ENCODE results near the gene SYTL2.

SYTL2 gene

DNA sequence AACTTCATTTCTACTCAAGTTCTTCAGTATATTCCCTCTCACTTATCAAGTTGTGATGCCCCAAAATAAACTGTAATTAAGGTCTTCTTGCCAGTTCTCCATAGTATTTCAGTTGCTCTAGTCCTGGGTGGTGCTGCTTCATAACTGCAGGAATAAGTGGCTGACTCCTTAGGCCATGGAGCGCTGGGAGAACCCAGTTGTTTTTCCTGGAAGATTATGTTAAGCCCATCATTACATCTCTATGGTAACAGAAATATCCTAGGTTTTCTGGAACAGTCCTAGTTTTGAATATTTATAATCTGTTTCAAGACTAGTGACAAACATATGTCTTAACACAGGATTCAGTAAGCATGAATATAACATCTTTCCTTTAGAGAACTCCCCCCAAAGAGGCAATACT lies 7.6 kb downstream of the SYTL2 start:
- Histone ChIP-seq H3F3A (ENCODE audit: low read depth) (no peaks in the 10 kb centered on the region), H3K27me3 (ENCODE audit: insufficient read depth, low read length, poor library complexity, severe bottlenecking) (peaks cover 5% of the 10 kb centered on the region), H3K4me1 (ENCODE audit: insufficient read depth, low read length, poor library complexity, severe bottlenecking) (no peaks in the 10 kb centered on the region), H3K4me3 (ENCODE audit: low read length, poor library complexity, severe bottlenecking) (no peak overlapping the region), H3K4me2 (ENCODE audit: low read depth, low read length, poor library complexity, severe bottlenecking) (no peak overlapping the region), H3K36me3 (ENCODE audit: insufficient read depth, low read length) (no peaks in the 10 kb centered on the region), H2AFZ (ENCODE audit: low read length) (no peak overlapping the region), H3K9ac (ENCODE audit: low read depth, low read length, poor library complexity, severe bottlenecking) (no peak overlapping the region), H3K9me2 (replicated peaks; ENCODE audit: low read depth, low read length) (no peaks in the 10 kb centered on the region), H3K79me2 (ENCODE audit: insufficient read depth, low read length) (no peaks in the 10 kb centered on the region), H4K20me1 (ENCODE audit: insufficient read depth, low read length, poor library complexity, severe bottlenecking) (no peaks in the 10 kb centered on the region), H3K9me3 (ENCODE audit: insufficient read depth, low read depth, low read length) (no peaks in the 10 kb centered on the region)
- TF ChIP-seq, protein P1, sequence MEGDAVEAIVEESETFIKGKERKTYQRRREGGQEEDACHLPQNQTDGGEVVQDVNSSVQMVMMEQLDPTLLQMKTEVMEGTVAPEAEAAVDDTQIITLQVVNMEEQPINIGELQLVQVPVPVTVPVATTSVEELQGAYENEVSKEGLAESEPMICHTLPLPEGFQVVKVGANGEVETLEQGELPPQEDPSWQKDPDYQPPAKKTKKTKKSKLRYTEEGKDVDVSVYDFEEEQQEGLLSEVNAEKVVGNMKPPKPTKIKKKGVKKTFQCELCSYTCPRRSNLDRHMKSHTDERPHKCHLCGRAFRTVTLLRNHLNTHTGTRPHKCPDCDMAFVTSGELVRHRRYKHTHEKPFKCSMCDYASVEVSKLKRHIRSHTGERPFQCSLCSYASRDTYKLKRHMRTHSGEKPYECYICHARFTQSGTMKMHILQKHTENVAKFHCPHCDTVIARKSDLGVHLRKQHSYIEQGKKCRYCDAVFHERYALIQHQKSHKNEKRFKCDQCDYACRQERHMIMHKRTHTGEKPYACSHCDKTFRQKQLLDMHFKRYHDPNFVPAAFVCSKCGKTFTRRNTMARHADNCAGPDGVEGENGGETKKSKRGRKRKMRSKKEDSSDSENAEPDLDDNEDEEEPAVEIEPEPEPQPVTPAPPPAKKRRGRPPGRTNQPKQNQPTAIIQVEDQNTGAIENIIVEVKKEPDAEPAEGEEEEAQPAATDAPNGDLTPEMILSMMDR (conservative IDR thresholded peaks at IDR 0.05; ENCODE audit: low read length), result no peak
- no peak for TF ChIP-seq EZH2phosphoT487 (IDR thresholded peaks at IDR 0.05; ENCODE audit: borderline replicate concordance)

DNA sequence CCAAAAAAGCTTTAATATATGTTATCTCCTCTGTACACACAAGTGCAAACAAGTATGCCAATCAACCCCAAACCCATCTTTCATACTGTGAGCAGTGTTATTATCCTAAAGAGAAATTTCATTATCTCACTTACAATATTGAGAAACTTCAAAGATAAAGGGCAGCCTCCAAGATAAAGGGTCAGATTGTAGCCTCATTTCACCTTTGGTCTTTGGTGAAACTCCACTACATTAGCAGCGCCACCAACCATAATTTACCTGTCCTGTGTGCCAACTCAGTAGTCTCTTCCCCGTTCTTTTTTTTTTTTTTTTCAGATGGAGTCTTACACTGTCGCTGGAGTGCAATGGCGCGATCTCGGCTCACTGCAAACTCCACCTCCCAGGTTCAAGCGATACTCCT lies 9.4 kb downstream of the SYTL2 start:
- TF ChIP-seq, protein P1 (conservative IDR thresholded peaks at IDR 0.05; ENCODE audit: low read length), result no peak
- TF ChIP-seq EZH2phosphoT487 (IDR thresholded peaks at IDR 0.05; ENCODE audit: borderline replicate concordance), result no peak
- H3K9me3 ChIP-seq (ENCODE audit: insufficient read depth, low read depth, low read length), result no peaks in the 10 kb centered on the region
- no peak overlapping the region for H2AFZ ChIP-seq (ENCODE audit: low read length)
- no peaks in the 10 kb centered on the region for H3F3A ChIP-seq (ENCODE audit: low read depth)
- no peak overlapping the region for H3K4me3 ChIP-seq (ENCODE audit: low read length, poor library complexity, severe bottlenecking)
- no peaks in the 10 kb centered on the region for H3K36me3 ChIP-seq (ENCODE audit: insufficient read depth, low read length)
- no peak overlapping the region for H3K9ac ChIP-seq (ENCODE audit: low read depth, low read length, poor library complexity, severe bottlenecking)
- H3K9me2 ChIP-seq (replicated peaks; ENCODE audit: low read depth, low read length), result no peaks in the 10 kb centered on the region
- H3K4me2 ChIP-seq (ENCODE audit: low read depth, low read length, poor library complexity, severe bottlenecking), result no peak overlapping the region
- H4K20me1 ChIP-seq (ENCODE audit: insufficient read depth, low read length, poor library complexity, severe bottlenecking), result no peaks in the 10 kb centered on the region
- no peaks in the 10 kb centered on the region for H3K79me2 ChIP-seq (ENCODE audit: insufficient read depth, low read length)
- H3K27me3 ChIP-seq (ENCODE audit: insufficient read depth, low read length, poor library complexity, severe bottlenecking), result peaks cover 5% of the 10 kb centered on the region
- H3K4me1 ChIP-seq (ENCODE audit: insufficient read depth, low read length, poor library complexity, severe bottlenecking), result no peaks in the 10 kb centered on the region

DNA sequence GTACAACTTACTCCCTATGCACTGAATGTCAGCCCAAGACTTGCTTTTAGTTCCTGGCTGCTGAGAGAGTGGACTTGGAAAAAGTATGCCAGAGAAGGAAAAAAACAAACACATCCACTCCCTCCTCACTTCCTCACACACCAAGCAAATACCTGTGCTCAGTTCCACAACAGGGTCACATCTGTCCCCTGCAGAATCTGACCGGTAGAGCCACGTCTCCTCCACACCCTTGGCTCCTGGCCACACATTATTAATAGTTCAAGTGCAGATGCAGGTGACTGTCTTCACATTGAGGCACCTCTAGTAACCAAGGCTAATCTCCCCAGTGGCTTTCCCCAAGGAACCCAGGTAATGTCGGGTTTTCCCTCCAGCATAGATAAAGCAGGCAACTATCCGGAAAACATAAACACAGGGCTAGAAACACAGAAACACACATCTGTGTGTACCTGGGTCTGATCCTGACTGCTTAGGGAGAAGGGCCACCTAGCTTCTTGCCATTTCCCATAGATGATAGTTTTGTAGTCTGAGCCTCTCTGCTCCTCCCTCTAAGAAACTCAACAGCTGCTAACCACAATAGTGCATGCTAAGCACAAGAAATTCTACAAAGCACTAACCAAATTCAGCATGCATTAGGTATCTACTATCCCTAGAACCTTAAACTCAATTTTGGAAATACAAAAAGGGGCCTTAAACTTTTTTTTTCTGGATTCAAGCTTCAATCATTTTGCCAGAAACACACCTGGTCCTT lies 10.2 kb downstream of the SYTL2 start:
- no peaks in the 10 kb centered on the region for H3K9me3 ChIP-seq (ENCODE audit: insufficient read depth, low read depth, low read length)
- TF ChIP-seq, protein P1 (conservative IDR thresholded peaks at IDR 0.05; ENCODE audit: low read length), result no peak
- no peak for TF ChIP-seq EZH2phosphoT487 (IDR thresholded peaks at IDR 0.05; ENCODE audit: borderline replicate concordance)
- no peak overlapping the region for H3K4me3 ChIP-seq (ENCODE audit: low read length, poor library complexity, severe bottlenecking)
- H4K20me1 ChIP-seq (ENCODE audit: insufficient read depth, low read length, poor library complexity, severe bottlenecking), result no peaks in the 10 kb centered on the region
- H3F3A ChIP-seq (ENCODE audit: low read depth), result no peaks in the 10 kb centered on the region
- no peaks in the 10 kb centered on the region for H3K9me2 ChIP-seq (replicated peaks; ENCODE audit: low read depth, low read length)
- no peak overlapping the region for H3K4me2 ChIP-seq (ENCODE audit: low read depth, low read length, poor library complexity, severe bottlenecking)
- no peak overlapping the region for H2AFZ ChIP-seq (ENCODE audit: low read length)
- no peaks in the 10 kb centered on the region for H3K4me1 ChIP-seq (ENCODE audit: insufficient read depth, low read length, poor library complexity, severe bottlenecking)
- H3K79me2 ChIP-seq (ENCODE audit: insufficient read depth, low read length), result no peaks in the 10 kb centered on the region
- H3K27me3 ChIP-seq (ENCODE audit: insufficient read depth, low read length, poor library complexity, severe bottlenecking), result peaks cover 5% of the 10 kb centered on the region
- no peaks in the 10 kb centered on the region for H3K36me3 ChIP-seq (ENCODE audit: insufficient read depth, low read length)
- H3K9ac ChIP-seq (ENCODE audit: low read depth, low read length, poor library complexity, severe bottlenecking), result no peak overlapping the region
